ENCODE data around the gene TASOR2.

Gene TASOR2

DNA sequence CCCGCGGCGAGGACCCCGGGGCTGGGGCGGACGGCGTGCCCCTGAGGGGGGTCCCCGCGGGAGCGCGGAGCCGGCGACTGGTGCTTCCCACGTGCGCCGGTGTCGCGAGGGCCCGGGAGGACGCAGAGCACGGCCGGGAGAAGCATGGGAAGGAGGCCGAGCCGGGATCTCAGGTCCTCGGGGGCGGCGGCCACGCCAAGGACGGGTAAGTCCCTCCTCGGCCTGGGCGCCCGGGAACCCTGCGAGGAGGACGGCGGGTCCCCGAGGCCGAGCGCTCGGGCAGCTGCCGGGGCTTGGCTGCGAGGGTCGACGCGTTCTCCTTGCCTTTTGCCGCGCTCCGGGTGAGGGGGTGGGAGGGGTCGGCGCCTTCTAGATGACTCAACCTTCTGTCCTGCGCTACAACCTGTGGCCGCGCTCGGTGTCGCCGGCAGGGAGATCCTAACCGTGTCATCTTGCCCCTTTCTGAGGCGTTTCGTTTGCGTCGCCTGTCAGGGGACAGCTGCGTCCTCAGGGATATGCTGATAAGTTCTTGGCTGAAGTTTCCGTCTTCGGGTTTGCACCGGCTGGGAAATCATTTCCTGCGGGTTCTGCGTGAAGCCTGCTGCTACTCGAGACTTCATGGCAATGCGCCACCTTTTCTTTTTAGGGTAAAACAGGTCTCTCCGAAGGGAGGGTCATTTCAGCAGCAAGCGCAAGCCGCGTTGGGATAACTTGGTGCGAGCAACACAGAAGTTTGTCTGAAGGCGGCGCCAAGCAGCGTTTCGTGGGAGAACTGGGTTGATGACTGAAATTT lies 529 bp downstream of the TASOR2 start:
- peak; percentile 56 for DNase-seq

DNA sequence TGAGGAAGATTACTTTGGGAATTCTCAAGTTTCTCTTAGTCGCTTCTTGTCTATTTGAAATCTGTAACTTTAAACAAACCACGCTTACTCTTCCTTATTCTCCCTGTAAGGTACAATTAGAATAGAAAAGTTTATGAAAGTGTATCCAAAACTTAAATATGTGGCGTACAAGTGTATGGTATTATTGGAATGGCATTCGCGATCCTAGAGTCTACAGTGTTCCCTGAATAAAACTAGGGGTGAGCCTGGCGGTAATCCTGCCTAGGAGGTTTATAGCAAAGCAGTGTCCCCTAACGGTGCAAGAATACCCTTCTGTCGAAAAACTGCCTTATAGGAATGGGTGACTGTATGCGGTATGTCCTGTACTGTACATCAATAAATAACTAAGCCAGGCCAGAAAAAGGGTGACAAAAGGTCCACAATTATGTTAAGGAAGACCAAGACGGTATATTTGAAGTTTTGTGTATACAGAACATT lies 1.2 kb downstream of the TASOR2 start:
- DNase-seq = peak; percentile 12

DNA sequence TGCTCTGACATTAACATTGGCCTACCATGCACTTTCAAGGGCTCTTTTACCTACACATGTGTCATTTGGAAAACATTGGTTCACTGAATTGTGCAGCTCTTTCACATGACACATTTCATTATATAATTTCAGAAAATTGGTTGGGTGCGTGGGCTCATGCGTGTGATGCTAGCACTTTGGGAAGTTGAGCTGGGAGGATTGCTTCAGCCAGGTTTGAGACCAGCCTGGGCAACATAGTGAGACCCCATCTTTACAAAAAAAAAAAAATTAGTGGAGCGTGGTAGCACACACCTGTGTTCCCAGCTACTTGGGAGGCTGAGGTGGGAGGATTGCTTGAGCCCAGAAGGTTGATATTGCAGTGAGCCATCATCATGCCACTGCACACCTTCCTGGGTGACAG lies 3.9 kb downstream of the TASOR2 start:
- no peak for DNase-seq

DNA sequence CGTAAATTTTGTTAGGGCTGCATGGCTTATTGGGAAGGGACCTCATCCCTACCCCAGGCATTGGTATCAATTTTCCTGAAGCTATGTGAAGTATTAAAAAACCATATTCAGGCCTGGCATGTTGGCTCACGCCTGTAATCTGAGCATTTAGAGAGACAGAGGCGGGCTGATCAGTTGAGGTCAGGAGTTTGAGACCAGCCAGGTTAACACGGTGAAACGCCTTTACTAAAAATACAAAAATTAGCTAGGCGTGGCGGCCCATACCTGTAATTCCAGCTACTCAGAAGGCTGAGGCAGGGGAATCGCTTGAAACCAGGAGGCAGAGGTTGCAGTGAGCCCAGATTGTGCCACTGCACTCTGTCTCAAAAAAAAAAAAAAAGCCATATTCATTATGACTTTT lies 7.1 kb downstream of the TASOR2 start:
- no peak for DNase-seq

DNA sequence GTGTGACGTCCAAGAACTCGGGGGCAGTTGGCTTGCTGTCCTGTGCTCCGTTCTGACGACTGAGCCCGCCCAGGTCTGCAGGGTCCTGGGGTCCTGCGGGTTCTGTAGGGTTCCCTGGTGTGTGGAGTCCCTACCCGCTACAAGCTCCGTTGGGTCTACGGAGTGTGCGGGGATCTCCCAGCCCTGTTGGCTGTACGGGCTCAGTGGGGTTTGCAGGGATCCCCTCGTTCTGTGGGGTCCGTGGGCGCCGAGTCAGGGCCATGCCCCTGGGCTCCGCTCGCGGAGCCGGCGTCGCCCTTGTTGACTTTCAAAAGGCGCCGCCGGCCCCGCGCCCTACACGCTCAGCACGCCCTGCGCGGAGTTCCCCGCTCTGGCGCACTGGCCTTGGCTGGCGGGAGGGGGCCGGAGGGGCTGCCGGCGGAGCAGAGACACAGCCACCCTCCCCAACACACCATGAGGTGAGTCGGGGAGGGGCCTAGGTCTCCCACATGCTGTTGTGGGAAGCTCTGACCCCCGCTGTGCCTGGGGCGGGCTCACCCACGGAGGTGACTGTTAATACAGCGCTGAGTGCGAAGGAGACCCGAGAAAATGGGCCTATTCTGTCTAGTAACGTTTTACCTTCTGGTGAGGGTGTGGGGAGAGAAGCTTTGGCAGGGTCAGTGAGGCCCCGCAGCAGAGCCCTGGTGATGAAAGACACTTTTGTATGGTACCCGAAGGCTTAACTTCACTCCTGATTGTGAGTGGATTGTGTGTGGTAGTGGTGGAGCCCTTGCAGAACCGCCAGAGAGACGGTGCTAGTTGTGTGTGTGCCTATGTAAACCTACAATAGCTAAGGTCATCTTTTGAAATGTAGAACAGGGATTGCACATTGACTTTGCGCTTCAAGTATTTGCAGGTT lies 8.1 kb downstream of the TASOR2 start:
- DNase-seq = no peak

DNA sequence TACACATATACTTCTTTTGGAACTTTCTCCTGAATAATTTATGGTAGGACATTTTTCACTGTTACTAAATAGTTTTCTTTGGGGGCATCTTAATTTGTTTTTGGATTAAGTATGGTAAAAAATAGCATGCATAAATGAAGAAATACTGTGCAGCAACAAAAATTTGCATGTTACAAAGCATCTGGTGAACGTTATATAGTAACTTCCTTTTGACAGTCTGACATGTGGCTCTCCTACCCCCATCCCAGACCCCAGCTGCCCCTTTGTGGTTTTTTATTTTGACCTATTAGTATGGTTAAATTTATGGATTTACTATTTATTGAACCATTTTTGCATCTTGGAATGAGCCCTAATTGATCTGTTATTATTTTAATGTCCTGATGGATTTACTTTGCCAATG lies 9.9 kb downstream of the TASOR2 start:
- no peak for DNase-seq

DNA sequence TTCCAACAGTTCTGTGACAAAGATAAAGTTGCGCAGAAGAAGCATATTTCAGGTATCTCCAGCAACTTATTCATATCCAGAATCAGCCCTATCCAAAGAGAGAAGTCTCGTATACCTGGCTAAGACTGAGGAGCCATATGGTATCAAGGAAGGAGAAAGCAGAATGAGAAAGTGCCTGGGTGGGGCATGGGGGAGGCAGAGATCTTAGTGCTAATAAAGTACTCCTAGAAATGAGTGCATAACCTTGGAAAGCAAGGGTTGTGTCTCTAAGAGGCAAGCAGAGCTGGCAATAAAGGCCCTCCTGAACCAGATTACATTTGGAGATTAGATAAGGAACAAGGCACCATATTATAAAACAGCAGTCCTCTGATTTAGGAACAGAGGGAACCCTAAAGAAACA lies 12.7 kb downstream of the TASOR2 start:
- no peak for DNase-seq

DNA sequence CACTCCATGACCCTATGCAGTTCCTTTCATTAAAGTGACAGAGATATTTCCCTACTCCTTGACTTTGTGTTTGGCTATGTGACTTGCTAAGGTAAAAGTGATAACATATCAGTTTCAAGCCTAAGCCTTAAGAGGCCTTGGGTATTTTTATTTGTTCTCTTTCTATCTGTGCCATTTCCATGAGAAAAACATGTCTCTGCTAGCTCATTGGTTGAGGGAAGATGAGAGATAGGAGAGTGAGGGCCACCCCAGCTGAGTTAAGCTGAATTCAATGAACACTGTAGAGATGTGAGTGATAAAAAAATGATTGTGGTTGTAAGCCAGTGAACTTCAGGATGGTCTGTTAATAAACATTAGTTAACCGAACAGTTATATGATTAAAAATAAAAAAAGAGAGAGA lies 13.4 kb downstream of the TASOR2 start:
- no peak for DNase-seq

DNA sequence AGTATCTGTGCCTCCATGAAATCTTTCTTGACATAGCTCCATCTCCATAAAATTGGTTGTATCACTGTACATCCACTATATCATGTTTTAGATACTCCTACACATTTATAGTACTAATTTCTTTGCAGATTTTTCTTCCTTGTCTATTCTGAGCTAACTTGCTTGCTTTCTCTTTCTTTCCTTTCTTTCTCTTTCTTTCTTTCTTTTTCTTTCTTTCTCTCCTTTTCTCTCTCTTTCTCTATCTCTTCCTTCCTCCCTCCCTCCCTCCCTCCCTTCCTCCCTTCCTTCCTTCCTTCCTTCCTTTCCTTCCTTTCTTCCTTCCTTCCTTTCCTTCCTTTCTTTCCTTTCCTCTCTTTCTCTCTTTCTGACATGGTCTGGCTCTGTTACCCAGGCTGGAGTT lies 23.7 kb downstream of the TASOR2 start:
- DNase-seq = no peak

DNA sequence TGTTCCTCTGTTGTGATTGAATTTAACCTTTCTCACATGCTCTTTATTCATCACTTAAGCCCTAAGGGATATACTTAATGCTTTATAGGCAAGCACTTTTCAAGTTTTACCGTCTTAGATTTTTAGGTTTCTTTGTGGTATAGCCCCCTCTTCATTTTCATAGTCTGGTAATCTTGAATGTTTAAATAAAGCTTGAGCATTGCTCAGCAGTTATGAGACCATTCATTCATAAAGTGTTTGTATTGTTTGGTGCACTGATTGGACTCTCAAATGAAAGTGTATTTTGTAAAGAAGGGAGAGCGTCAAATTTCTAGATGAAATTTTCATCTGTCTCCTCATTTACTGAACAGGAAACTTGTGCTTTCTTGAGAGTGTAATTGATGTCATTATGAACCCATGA lies 25.2 kb downstream of the TASOR2 start:
- no peak for DNase-seq

DNA sequence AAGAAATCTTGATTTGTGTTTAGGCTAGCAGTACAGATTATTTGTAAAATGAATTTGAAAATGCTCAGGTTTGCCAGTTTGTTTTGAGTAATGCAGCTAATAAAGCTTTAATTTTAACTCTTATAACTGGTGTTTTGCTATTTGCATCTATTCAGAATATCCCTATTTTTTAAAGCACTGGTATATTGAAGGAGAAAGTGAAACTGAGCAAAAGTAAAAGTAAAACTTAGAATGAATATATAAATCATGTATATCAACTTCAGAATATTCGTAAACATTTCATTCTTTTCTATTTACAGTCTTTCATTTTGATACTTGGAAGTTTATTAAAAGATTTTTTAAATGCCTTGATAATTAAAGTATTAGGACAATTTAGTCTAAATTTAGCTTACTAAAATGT lies 26.2 kb downstream of the TASOR2 start:
- DNase-seq = no peak

DNA sequence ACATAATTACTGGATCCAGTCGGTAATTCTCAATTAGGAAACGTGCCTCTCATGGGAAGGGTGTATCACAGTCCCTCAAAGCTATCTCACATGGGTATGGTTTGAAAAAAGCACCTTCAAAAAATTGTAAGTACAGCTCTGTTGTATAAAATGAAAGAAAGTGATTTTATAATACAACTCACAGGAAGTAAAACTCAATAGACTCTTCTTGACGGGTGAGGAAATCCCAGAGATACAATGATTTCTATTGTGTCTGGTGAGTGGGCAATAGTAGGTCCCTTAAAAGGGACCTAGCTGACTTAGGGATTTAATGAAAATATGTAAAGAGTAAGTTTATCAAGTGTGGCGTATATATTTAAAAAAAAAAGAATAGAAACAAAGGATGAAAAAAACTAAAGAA lies 27.0 kb downstream of the TASOR2 start:
- DNase-seq = no peak

DNA sequence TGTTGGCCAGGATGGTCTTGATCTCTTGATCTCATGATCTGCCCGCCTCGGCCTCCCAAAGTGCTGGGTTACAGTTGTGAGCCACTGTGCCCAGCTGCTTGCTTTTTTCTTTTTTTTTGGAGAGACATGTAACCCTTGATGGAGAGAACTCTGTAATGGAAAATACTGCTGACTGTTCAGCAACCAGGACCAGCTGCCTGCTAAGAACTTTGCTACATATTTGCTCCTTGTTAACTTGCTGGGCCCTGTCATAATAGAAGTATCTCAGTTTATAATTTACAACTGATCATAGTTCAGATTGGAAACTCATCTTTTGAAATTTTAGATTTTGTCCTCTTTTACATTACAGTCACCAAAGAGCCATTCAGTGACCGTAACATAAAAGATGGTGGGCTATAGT lies 34.9 kb downstream of the TASOR2 start:
- no peak for DNase-seq

DNA sequence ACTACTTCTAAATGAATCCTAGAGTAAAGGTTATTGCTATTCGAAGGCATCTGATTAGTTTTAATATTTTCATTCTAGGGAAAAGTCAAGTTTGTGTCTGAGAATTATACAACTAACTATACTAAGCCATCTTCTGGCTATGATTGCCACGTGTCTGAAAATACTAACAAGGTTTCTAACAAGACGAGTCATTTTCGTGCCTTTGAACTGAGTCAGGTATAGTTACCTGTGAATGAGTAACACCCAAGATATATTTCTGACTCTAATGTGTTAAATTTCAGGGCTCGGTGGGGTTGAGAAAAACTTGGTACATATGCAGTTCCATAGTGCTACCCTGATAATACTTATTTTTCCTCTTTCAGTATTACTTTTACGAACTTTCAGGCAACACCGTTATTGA lies 35.5 kb downstream of the TASOR2 start:
- no peak for DNase-seq

DNA sequence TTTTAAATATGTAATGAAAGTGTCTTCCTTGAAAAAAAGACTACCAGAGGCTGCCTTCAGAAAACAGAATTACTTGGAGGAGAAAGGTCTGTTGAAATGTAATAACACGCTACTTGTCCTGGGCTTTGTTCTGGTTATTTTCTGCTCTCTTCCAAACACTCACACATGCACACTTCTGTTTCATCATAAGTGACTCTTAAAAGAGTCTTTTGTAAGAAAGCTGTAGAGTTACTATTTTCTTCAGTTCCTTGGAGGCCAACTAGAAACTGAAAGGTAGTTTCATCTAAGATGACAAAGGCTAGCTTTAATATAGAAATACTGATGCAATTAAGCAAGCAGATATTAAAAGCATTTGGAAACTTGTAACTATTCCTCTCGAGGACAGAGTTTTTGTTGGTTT lies 39.1 kb downstream of the TASOR2 start:
- no peak for DNase-seq

DNA sequence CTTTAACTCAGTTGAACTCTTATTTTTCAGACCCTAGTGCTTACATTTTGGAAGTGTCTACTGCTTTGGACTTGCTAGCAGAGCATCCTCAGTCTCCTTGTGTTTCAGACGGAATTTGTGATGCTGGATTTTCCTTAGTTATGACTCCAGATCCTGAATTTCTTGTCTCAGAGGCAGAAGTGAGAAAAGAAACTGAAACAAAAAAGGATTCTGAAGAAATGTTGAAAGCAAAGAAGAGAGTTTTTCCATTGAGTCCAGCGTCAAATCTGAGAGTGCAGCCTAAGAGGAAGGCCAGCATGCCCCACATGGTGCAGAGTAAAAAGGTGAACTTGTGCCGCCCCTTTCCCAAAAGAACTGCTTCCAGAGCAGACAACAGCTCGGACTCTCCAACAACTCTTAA lies 46.1 kb downstream of the TASOR2 start:
- no peak for DNase-seq

DNA sequence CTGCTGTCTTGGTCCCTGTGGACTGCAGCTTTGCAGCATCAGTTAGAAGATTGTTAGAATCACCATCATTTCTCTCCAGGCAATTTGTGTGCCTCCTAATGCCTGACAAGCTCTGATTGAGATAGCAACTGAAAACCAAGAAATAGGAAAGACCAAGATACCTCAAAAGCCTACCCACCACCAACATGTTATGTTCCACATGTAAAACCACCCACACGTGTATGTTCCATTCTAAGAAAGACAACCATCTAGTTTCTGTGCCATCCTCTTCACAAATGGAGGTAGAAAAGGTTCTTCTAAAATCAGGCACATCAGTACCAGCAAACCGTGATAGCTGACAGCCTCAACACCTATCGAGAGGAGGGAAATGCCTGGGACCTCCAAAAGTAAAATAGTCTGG lies 46.9 kb downstream of the TASOR2 start:
- DNase-seq = no peak

DNA sequence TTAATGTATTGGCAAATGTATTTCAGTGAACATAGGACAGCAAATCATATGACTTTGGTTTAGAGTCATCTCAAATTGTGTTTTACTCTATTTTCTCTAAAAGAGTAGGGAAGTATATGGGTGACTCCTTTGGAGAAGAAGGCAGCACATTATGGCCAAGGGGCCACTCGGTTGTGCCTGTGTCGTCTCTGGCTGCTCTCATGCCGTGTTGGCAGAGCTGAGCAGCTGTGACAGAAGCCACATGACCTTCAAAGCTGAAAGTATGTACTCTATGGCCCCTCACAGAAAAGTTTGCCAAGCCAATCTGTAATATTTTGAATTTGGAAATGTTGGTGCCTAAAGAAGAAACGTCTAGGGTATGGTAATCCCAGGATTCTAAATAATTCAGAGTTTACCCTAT lies 47.5 kb downstream of the TASOR2 start:
- no peak for DNase-seq
